Testis (tissue), 2 donors: ENCODE data around the gene PFKFB3.

Source experiments
- POLR2A ChIP-seq: fragments of 450-650 bp; IDR thresholded peaks from one replicate; pipeline ENCODE4 v1.6.1; 2017; ENCODE audit warnings: antibody characterized with exemption, mild to moderate bottlenecking, moderate library complexity
- TF ChIP-seq, protein P1 (sequence below), 3 experiments: fragments of 450-650 bp in 2 of 3; fragments of 200-600 bp in 1 of 3; sonication (generic) in 1 of 3; IDR thresholded peaks; one replicate each; pipeline ENCODE4 v1.5.1; 2016 to 2019; ENCODE audit warnings: antibody characterized with exemption in 3 of 3, mild to moderate bottlenecking in 2 of 3, moderate library complexity in 1 of 3

DNA sequence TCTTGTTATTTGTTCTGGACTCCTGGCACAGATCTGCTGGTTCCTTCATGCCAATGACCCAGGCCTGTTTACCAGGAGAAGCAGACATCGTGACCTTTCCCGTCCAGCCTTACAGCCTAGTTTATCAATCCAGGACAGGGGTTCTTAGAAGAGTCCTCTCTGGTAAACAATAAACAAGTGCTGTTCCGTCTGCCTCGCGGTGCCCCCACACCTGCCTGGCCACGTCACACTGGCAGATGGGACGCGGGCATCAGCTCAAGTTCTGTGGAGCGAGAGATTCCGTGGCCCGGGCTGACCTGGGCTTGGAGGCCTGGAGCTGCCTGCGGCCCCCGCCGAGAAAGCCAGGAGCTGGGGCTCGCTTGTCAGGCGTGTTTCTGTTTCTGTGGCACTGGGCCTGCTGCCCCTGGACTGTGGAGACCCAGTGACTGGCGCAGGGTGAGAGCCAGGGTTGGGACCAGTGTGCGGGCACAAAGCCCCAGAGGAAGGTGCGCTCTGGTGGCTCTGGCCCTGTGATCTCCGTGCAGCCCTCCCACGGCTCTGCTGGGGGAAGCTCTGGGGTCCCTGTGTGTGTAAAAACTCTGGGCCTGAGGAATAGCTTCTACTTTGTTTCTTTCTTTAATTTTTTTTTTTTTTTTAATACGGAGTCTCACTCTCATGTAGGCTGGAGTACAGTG, 28.4 kb upstream of the PFKFB3 start:
- TF ChIP-seq, protein P1, sequence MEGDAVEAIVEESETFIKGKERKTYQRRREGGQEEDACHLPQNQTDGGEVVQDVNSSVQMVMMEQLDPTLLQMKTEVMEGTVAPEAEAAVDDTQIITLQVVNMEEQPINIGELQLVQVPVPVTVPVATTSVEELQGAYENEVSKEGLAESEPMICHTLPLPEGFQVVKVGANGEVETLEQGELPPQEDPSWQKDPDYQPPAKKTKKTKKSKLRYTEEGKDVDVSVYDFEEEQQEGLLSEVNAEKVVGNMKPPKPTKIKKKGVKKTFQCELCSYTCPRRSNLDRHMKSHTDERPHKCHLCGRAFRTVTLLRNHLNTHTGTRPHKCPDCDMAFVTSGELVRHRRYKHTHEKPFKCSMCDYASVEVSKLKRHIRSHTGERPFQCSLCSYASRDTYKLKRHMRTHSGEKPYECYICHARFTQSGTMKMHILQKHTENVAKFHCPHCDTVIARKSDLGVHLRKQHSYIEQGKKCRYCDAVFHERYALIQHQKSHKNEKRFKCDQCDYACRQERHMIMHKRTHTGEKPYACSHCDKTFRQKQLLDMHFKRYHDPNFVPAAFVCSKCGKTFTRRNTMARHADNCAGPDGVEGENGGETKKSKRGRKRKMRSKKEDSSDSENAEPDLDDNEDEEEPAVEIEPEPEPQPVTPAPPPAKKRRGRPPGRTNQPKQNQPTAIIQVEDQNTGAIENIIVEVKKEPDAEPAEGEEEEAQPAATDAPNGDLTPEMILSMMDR (IDR thresholded peaks at IDR 0.05), result no peak
- TF ChIP-seq POLR2A, result no peak
